OCI-LY7 (cell line): ENCODE results near the gene CLK2. TPM values are rescaled to one million over a fixed set of nuclear protein-coding genes. Genes with fewer than 3 reads are reported as not detected.

Source experiments
- BruUV-seq: library from RNA; stranded (reverse); fragments of 400-500 nt; replicated peaks from 2 replicates; lab custom pipeline; 2021; lab: Mats Ljungman, UMichigan
- CTCF ChIA-PET: fragments of 300-600 bp; sonication (Branson Sonifier 250); formaldehyde crosslinking; loops from one replicate; lab custom pipeline; 2022; ENCODE audit warnings: antibody characterized with exemption; ENCODE audit not compliant: unreplicated experiment; lab: Charles Lee
- POLR2A ChIA-PET: fragments of 300-600 bp; sonication (Branson Sonifier 250); formaldehyde crosslinking; loops from one replicate; lab custom pipeline; 2022; ENCODE audit warnings: antibody characterized with exemption; lab: Charles Lee
- DNase-seq: peaks from one replicate; pipeline ENCODE4 v3.0.0-alpha.2; 2015; ENCODE audit warnings: low spot score
- H2AFZ ChIP-seq: fragments of 200-600 bp; sonication (generic), shearing (Covaris generic); 2 replicates; pipeline ENCODE4 v1.6.1; 2014; ENCODE audit warnings: mild to moderate bottlenecking, antibody characterized with exemption, low read length, moderate library complexity
- H3K27ac ChIP-seq: fragments of 200-600 bp; sonication (generic); 2 replicates; pipeline ENCODE4 v1.5.1; 2014; ENCODE audit warnings: mixed run types, low read depth, mild to moderate bottlenecking, moderate library complexity, low read length, inconsistent platforms; ENCODE audit not compliant: poor library complexity, severe bottlenecking
- H3K36me3 ChIP-seq: fragments of 200-600 bp; sonication (generic); 2 replicates; pipeline ENCODE4 v1.6.1; 2014; ENCODE audit warnings: mild to moderate bottlenecking, antibody characterized with exemption, low read length, moderate library complexity, mixed read lengths; ENCODE audit not compliant: insufficient read depth
- H3K4me1 ChIP-seq: fragments of 200-600 bp; sonication (generic); 2 replicates; pipeline ENCODE4 v1.5.1; 2014; ENCODE audit warnings: mild to moderate bottlenecking, low read length; ENCODE audit not compliant: insufficient read depth, poor library complexity, severe bottlenecking
- H3K4me2 ChIP-seq: fragments of 200-600 bp; sonication (generic); 2 replicates; pipeline ENCODE4 v1.6.1; 2014; ENCODE audit warnings: mild to moderate bottlenecking, low read length
- H3K4me3 ChIP-seq: fragments of 200-600 bp; sonication (generic); 2 replicates; pipeline ENCODE4 v1.5.1; 2014; ENCODE audit warnings: mild to moderate bottlenecking, low read depth, low read length; ENCODE audit not compliant: poor library complexity, severe bottlenecking
- H3K79me2 ChIP-seq: fragments of 200-600 bp; sonication (generic); 2 replicates; pipeline ENCODE4 v1.6.1; 2016; ENCODE audit warnings: low read depth, mild to moderate bottlenecking, low read length, moderate library complexity, mixed read lengths; ENCODE audit not compliant: insufficient read depth
- H3K9me2 ChIP-seq: fragments of 200-600 bp; sonication (generic); 2 replicates; pipeline ENCODE4 v1.6.1; 2016; ENCODE audit warnings: mild to moderate bottlenecking, low read length, mixed read lengths; ENCODE audit not compliant: insufficient read depth
- H3K9me3 ChIP-seq: fragments of 200-600 bp; sonication (generic); 2 replicates; pipeline ENCODE4 v1.6.1; 2014; ENCODE audit warnings: mild to moderate bottlenecking, mixed run types, low read length, mixed read lengths
- H4K20me1 ChIP-seq: fragments of 200-600 bp; sonication (generic); 2 replicates; pipeline ENCODE4 v1.6.1; 2014; ENCODE audit warnings: mild to moderate bottlenecking, antibody characterized with exemption, low read length, moderate library complexity, mixed read lengths; ENCODE audit not compliant: insufficient read depth
- CTCF ChIP-seq: fragments of 200-600 bp; sonication (generic); conservative IDR thresholded peaks from 2 replicates; pipeline ENCODE4 v1.5.1; 2014; ENCODE audit warnings: mild to moderate bottlenecking, antibody characterized with exemption, low read length, moderate library complexity, mixed read lengths
- EZH2phosphoT487 ChIP-seq: fragments of 200-600 bp; sonication (generic); IDR thresholded peaks from 2 replicates; pipeline ENCODE4 v1.6.1; 2018; ENCODE audit warnings: low read depth, borderline replicate concordance, mild to moderate bottlenecking, mixed run types, antibody characterized with exemption, low read length, moderate library complexity, mixed read lengths
- intact Hi-C: fragments of 100-400 bp; cut with micrococcal nuclease; formaldehyde crosslinking; loops from one replicate; pipeline ENCODE4 v1.10.0; 2022; ENCODE audit not compliant: unreplicated experiment
- total RNA-seq, 2 experiments: library from RNA; depleted of rRNA in 1 of 2; stranded (reverse); fragments of >200 nt in 1 of 2; shearing (Covaris generic) in 1 of 2; gene quantifications; 2 replicates each; pipeline ENCODE4 v1.2.3, GENCODE V29; 2014 to 2022

Gene CLK2
- total RNA-seq, 2 experiments from 2014 or later: 96.7 to 121 TPM

DNA sequence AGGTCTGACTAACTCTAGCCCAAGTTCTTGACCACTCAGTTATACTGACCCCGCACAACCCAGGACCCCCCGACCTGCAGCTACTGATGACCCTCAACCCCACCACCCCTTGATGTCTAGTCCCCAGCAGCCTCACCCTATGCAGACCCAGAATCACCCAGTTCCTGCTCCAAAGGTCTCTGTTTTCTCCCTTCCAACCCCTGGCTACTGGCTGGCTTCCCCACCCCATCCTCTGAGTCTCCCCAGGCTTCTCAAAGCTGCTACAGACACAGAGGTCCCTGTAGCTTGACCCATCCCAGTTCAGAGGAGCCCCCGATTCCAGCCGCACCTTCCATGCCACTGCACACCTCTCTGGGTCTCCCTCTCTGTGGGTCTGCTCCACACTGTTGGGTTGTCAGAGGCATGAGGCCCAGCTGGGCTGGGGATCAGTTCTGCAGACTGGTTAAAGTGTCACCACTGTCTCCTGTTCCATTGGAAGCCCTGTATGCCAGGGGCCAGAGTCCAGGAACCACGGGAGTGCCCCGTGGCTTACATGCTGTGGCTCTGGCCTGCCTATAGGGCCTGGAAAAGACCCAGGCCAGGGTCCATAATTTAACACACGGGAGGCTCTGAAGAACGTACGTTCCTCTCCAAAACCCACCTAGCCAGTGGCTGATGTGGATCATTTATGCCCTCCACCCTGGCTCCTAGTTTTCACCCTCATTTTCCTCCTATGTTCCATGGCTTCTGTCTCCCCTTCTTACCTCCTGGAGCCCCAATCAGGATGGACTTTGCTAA is 27.4 kb upstream of the CLK2 start:
- no peaks in the 10 kb centered on the region for H3K9me2 ChIP-seq
- TF ChIP-seq EZH2phosphoT487 (no peak), CTCF (no peak)
- H3K4me1 ChIP-seq: peaks cover 22% of the 10 kb centered on the region
- ChIA-PET POLR2A (interaction anchor here (0.5 kb wide), 1 partner anchor 265 kb away, joined by 3 read pairs; no protein-coding TSS in a partner anchor), CTCF (no interaction called here)
- no peaks in the 10 kb centered on the region for H4K20me1 ChIP-seq
- no peaks in the 10 kb centered on the region for H3K79me2 ChIP-seq
- DNase-seq: no peak
- H3K9me3 ChIP-seq: no peaks in the 10 kb centered on the region
- no peak overlapping the region for H3K27ac ChIP-seq
- intact Hi-C loops: no loop called here
- BruUV-seq: no TSS peak
- no peak overlapping the region for H3K4me2 ChIP-seq
- H3K36me3 ChIP-seq: no peaks in the 10 kb centered on the region
- no peak overlapping the region for H3K4me3 ChIP-seq
- H2AFZ ChIP-seq: no peak overlapping the region

DNA sequence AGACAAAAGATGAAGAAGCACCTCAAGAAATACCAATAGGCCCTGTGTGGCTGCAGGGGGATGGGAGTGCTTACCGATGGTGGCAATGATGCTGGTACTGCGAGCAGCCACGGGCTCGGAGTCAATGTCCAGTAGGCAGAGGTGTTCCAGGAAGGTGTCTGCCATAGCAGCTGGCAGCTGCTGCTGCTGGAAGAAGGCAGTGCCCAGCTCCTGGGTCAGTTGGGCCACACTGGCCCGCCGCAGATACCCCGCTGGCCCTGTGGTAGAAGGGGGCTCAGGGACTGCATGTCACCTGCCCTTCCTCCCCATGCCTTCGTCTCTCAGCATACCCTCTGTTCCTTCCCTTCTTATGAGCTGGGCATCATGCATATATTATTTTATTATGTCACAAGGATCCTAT is 26.7 kb upstream of the CLK2 start:
- no TSS peak for BruUV-seq
- intact Hi-C loops: no loop called here

More for the DNA sequence above, 26.7 kb upstream of the CLK2 start:
- TF ChIP-seq EZH2phosphoT487: no peak
- TF ChIP-seq CTCF: no peak
- Histone ChIP-seq H3K79me2 (no peaks in the 10 kb centered on the region), H3K4me2 (no peak overlapping the region), H3K36me3 (no peaks in the 10 kb centered on the region), H3K27ac (no peak overlapping the region), H3K4me1 (peaks cover 17% of the 10 kb centered on the region), H3K4me3 (no peak overlapping the region), H4K20me1 (no peaks in the 10 kb centered on the region), H2AFZ (no peak overlapping the region), H3K9me3 (no peaks in the 10 kb centered on the region), H3K9me2 (no peaks in the 10 kb centered on the region)
- ChIA-PET POLR2A (interaction anchor here (0.5 kb wide), 1 partner anchor 266 kb away, joined by 3 read pairs; no protein-coding TSS in a partner anchor), CTCF (no interaction called here)
- no peak for DNase-seq
